Type B pancreatic cell (in vitro differentiated cells): ENCODE results near the gene PRKN. TPM values are rescaled to one million over a fixed set of nuclear protein-coding genes. Genes with fewer than 3 reads are reported as not detected.

Source experiments
- DNase-seq: peaks from one replicate; pipeline ENCODE4 v3.0.0; 2021; ENCODE audit warnings: mixed read lengths; ENCODE audit not compliant: unreplicated experiment; ENCODE audit errors: extremely low spot score
- H3K27ac Mint-ChIP-seq: 2 replicates; pipeline ENCODE4 v1.8.0; 2021; ENCODE audit warnings: mild to moderate bottlenecking, mixed read lengths
- H3K27me3 Mint-ChIP-seq: 2 replicates; pipeline ENCODE4 v1.8.0; 2021; ENCODE audit warnings: mixed read lengths
- H3K36me3 Mint-ChIP-seq: 2 replicates; pipeline ENCODE4 v1.8.0; 2021; ENCODE audit warnings: mixed read lengths
- H3K4me1 Mint-ChIP-seq: one replicate; pipeline ENCODE4 v1.8.0; 2021; ENCODE audit warnings: mixed read lengths; ENCODE audit not compliant: unreplicated experiment
- H3K4me3 Mint-ChIP-seq: 2 replicates; pipeline ENCODE4 v1.8.0; 2021; ENCODE audit warnings: mild to moderate bottlenecking, mixed read lengths
- H3K9me3 Mint-ChIP-seq: 2 replicates; pipeline ENCODE4 v1.8.0; 2021; ENCODE audit warnings: mixed read lengths
- total RNA-seq: library from RNA; stranded (reverse); gene quantifications from 2 replicates; pipeline ENCODE4 v1.2.1, GENCODE V29; 2021; ENCODE audit warnings: low replicate concordance
- TF ChIP-seq, protein P1 (sequence below): fragments of 200-600 bp; sonication (generic); conservative IDR thresholded peaks from 2 replicates; pipeline ENCODE4 v1.5.0; 2021; ENCODE audit warnings: antibody characterized with exemption, mild to moderate bottlenecking

The PRKN gene
- total RNA-seq, 1 donor from 2014 or later = 6.2 TPM

- no peak for DNase-seq
- TF ChIP-seq, protein P1, sequence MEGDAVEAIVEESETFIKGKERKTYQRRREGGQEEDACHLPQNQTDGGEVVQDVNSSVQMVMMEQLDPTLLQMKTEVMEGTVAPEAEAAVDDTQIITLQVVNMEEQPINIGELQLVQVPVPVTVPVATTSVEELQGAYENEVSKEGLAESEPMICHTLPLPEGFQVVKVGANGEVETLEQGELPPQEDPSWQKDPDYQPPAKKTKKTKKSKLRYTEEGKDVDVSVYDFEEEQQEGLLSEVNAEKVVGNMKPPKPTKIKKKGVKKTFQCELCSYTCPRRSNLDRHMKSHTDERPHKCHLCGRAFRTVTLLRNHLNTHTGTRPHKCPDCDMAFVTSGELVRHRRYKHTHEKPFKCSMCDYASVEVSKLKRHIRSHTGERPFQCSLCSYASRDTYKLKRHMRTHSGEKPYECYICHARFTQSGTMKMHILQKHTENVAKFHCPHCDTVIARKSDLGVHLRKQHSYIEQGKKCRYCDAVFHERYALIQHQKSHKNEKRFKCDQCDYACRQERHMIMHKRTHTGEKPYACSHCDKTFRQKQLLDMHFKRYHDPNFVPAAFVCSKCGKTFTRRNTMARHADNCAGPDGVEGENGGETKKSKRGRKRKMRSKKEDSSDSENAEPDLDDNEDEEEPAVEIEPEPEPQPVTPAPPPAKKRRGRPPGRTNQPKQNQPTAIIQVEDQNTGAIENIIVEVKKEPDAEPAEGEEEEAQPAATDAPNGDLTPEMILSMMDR = no peak
- H3K4me1 Mint-ChIP-seq = peaks cover 27% of the 10 kb centered on the region
- no peaks in the 10 kb centered on the region for H3K9me3 Mint-ChIP-seq
- peaks cover 12% of the 10 kb centered on the region for H3K27me3 Mint-ChIP-seq
- H3K4me3 Mint-ChIP-seq = no peak overlapping the region
- H3K36me3 Mint-ChIP-seq = no peaks in the 10 kb centered on the region
- no peak overlapping the region for H3K27ac Mint-ChIP-seq
Measured at GRCh38 chr6:161410076-161410475, 1317.5 kb downstream of the PRKN start.

DNA sequence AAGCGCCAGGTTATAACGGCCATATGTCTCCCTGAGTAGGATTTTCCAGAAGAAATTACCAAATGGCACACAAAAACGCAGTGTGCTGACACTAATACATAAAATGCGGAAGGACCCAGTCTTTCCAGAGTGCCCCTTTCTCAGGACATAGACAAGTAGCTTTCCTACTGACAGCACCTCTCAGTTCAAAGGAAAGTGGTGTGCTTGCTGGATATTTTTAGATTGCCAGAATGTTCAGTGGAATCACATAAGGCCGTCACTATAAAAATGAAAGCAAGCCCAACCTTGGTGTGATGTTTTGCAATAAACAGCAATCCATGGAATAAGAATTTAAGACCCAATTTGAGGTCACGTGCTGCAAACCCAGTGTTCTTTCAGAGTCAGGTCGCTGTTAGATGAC is 1318.2 kb downstream of the PRKN start:
- no peak overlapping the region for H3K4me3 Mint-ChIP-seq
- no peaks in the 10 kb centered on the region for H3K36me3 Mint-ChIP-seq
- H3K27me3 Mint-ChIP-seq = peaks cover 8% of the 10 kb centered on the region
- no peaks in the 10 kb centered on the region for H3K9me3 Mint-ChIP-seq
- DNase-seq = no peak
- peaks cover 20% of the 10 kb centered on the region for H3K4me1 Mint-ChIP-seq
- H3K27ac Mint-ChIP-seq = no peak overlapping the region
- TF ChIP-seq, protein P1 = no peak

DNA sequence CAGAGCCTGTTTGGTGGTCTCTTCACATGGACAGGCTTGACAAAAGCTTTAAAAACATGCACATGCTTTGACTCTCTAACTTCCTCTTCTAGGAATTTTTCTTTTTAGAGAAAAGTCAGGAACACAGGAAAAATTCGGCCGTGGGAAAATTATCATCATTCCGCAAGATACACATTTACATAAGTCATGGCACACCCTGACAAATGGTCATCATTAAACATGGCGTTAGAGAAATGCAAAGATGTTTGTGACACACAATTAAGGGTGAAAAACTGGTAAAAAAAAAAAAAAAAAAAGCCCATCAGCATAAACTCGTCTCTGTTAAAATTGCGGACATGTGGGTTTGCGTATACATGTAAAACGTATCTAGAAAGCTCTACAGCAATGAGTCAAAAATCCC is 1319.5 kb downstream of the PRKN start:
- Mint-ChIP-seq H3K36me3 (no peaks in the 10 kb centered on the region), H3K27me3 (no peaks in the 10 kb centered on the region), H3K27ac (no peak overlapping the region), H3K9me3 (no peaks in the 10 kb centered on the region), H3K4me3 (no peak overlapping the region), H3K4me1 (peaks cover 12% of the 10 kb centered on the region)
- TF ChIP-seq, protein P1 = no peak
- no peak for DNase-seq

DNA sequence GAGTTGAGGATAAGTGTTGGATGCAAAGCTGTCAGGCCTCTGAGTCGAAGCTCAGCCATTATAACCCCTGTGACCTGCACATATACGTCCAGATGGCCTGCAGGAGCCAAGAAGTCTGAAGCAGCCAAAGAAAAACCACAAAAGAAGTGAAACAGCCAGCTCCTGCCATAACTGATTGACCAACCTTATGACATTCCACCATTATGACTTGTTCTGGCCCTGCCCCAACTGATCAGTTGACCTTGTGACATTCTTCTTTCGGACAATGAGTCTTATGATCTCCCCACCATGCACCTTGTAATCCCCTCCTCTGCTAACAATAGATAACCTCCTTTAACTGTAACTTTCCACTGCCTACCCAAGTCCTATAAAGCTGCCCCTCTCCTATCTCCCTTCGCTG is 1320.0 kb downstream of the PRKN start:
- Mint-ChIP-seq H3K27me3 (peaks cover 3% of the 10 kb centered on the region), H3K27ac (no peak overlapping the region), H3K36me3 (no peaks in the 10 kb centered on the region)

GRCh38 chr6:161407115-161407514 is 1320.5 kb downstream of the PRKN start:
- Mint-ChIP-seq H3K36me3 (no peaks in the 10 kb centered on the region), H3K9me3 (peaks cover 5% of the 10 kb centered on the region), H3K27ac (no peak overlapping the region), H3K4me1 (peaks cover 12% of the 10 kb centered on the region), H3K27me3 (peaks cover 3% of the 10 kb centered on the region), H3K4me3 (no peak overlapping the region)
- TF ChIP-seq, protein P1 = no peak
- DNase-seq = no peak

More for the DNA sequence above, 1320.0 kb downstream of the PRKN start:
- peaks cover 4% of the 10 kb centered on the region for H3K9me3 Mint-ChIP-seq
- H3K4me3 Mint-ChIP-seq = no peak overlapping the region
- DNase-seq = no peak
- TF ChIP-seq, protein P1 = no peak
- peaks cover 12% of the 10 kb centered on the region for H3K4me1 Mint-ChIP-seq

GRCh38 chr6:161406646-161407045 is 1320.9 kb downstream of the PRKN start:
- Mint-ChIP-seq H3K9me3 (peaks cover 5% of the 10 kb centered on the region), H3K27ac (no peak overlapping the region), H3K27me3 (peaks cover 3% of the 10 kb centered on the region), H3K4me3 (no peak overlapping the region), H3K36me3 (no peaks in the 10 kb centered on the region), H3K4me1 (peaks cover 12% of the 10 kb centered on the region)
- no peak for DNase-seq
- TF ChIP-seq, protein P1 = no peak
